Caco-2 (cell line): ENCODE data around the gene ACTL7B. TPM values are rescaled to one million over a fixed set of nuclear protein-coding genes. Genes with fewer than 3 reads are reported as not detected.

ENCODE experiments used
- BruUV-seq: library from RNA; stranded (reverse); fragments of 400-500 nt; replicated peaks from 2 replicates; lab custom pipeline; 2021; lab: Mats Ljungman, UMichigan
- CTCF ChIA-PET: fragments of 300-600 bp; sonication (Branson Sonifier 250); formaldehyde crosslinking; loops from one replicate; lab custom pipeline; 2022; ENCODE audit warnings: antibody characterized with exemption; lab: Charles Lee
- POLR2A ChIA-PET: fragments of 300-600 bp; sonication (Branson Sonifier 250); formaldehyde crosslinking; loops from one replicate; lab custom pipeline; 2022; ENCODE audit warnings: antibody characterized with exemption; lab: Charles Lee
- DNase-seq, 2 experiments: peaks; one replicate each; pipeline versions ENCODE4 v3.0.0 to v3.0.0-alpha.2; 2020 to 2022
- H3K27me3 ChIP-seq: replicated peaks from 2 replicates; pipeline ENCODE4 v1.6.0; 2011; ENCODE audit warnings: low read length; ENCODE audit not compliant: control insufficient read depth, insufficient read depth
- H3K36me3 ChIP-seq: 2 replicates; pipeline ENCODE4 v1.5.1; 2011; ENCODE audit warnings: low read length; ENCODE audit not compliant: control insufficient read depth, insufficient read depth
- H3K4me1 ChIP-seq: fragments of 250-450 bp; sonication (Bioruptor Pico); 2 replicates; pipeline ENCODE4 v1.5.1; 2020; ENCODE audit warnings: mild to moderate bottlenecking
- H3K4me3 ChIP-seq: 2 replicates; pipeline ENCODE4 v1.5.1; 2011; ENCODE audit warnings: low read depth, mild to moderate bottlenecking, control low read depth, low read length
- H3K9me3 ChIP-seq: fragments of 250-450 bp; sonication (Bioruptor Pico); 2 replicates; pipeline ENCODE4 v1.5.1; 2020; ENCODE audit warnings: mild to moderate bottlenecking, moderate library complexity
- H3K27ac Mint-ChIP-seq: one replicate; pipeline ENCODE4 v1.8.0; 2022; ENCODE audit warnings: mixed read lengths; ENCODE audit not compliant: unreplicated experiment
- H3K27me3 Mint-ChIP-seq: one replicate; pipeline ENCODE4 v1.8.0; 2022; ENCODE audit warnings: mixed read lengths; ENCODE audit not compliant: insufficient read depth, unreplicated experiment
- H3K36me3 Mint-ChIP-seq: one replicate; pipeline ENCODE4 v1.8.0; 2022; ENCODE audit warnings: mild to moderate bottlenecking, mixed read lengths; ENCODE audit not compliant: insufficient read depth, unreplicated experiment
- H3K4me1 Mint-ChIP-seq: one replicate; pipeline ENCODE4 v1.8.0; 2022; ENCODE audit warnings: low read depth, mixed read lengths; ENCODE audit not compliant: unreplicated experiment
- H3K4me3 Mint-ChIP-seq: one replicate; pipeline ENCODE4 v1.8.0; 2022; ENCODE audit warnings: mild to moderate bottlenecking, moderate library complexity, mixed read lengths; ENCODE audit not compliant: unreplicated experiment
- H3K9me3 Mint-ChIP-seq: one replicate; pipeline ENCODE4 v1.8.0; 2022; ENCODE audit warnings: mixed read lengths; ENCODE audit not compliant: unreplicated experiment
- intact Hi-C: fragments of 100-400 bp; cut with micrococcal nuclease; formaldehyde crosslinking; loops from one replicate; pipeline ENCODE4 v1.10.0; 2022; ENCODE audit not compliant: unreplicated experiment
- total RNA-seq: library from RNA; stranded (reverse); gene quantifications from 2 replicates; pipeline ENCODE4 v1.2.3, GENCODE V29; 2022
- TF ChIP-seq, protein P1 (sequence below), 2 experiments: fragments of 200-600 bp in 1 of 2; IDR thresholded peaks; 1 replicate in 1 of 2; 2 replicates in 1 of 2; pipeline versions ENCODE4 v1.5.1 to v1.8.0; 2011 to 2022; ENCODE audit warnings: antibody characterized with exemption in 1 of 2, control low read depth in 1 of 2, inconsistent platforms in 1 of 2, low read depth in 1 of 2, low read length in 1 of 2, mild to moderate bottlenecking in 1 of 2, moderate library complexity in 1 of 2; ENCODE audit not compliant: insufficient read depth in 1 of 2, severe bottlenecking in 1 of 2, unreplicated experiment in 1 of 2

The ACTL7B gene
- total RNA-seq, 1 experiment from 2014 or later = not detected

DNA sequence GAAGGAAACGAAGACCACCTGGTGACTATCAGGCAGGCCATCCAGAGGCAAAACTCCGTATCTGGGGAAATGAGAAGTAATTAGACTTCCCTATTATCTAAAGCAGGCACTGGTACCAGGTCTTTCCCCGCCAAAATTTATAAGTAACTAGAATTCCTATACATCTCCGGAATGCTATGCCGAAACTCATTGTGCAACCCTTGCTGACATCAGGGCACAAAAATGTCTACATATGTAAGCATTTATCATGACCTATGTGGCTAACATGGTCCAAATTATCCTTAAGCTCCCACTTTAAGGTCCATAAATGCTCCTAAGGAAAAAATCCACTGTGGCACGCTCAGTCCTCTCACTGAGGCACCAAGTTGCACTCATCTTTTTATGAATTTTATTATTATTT lies 17.8 kb downstream of the ACTL7B start:
- Mint-ChIP-seq H3K4me3 (no peak overlapping the region), H3K4me1 (no peaks in the 10 kb centered on the region), H3K27me3 (no peaks in the 10 kb centered on the region), H3K36me3 (no peaks in the 10 kb centered on the region), H3K27ac (no peak overlapping the region), H3K9me3 (no peaks in the 10 kb centered on the region)
- Histone ChIP-seq H3K27me3 (no peaks in the 10 kb centered on the region), H3K4me1 (no peaks in the 10 kb centered on the region; the same call in 1 of the 2 replicates), H3K4me3 (no peak overlapping the region), H3K36me3 (no peaks in the 10 kb centered on the region), H3K9me3 (no peaks in the 10 kb centered on the region)
- CTCF ChIA-PET = no interaction called here
- intact Hi-C loops = no loop called here
- peak in 1 of 2 experiments; percentile 16 for DNase-seq
- POLR2A ChIA-PET = no interaction called here
- TF ChIP-seq, protein P1, sequence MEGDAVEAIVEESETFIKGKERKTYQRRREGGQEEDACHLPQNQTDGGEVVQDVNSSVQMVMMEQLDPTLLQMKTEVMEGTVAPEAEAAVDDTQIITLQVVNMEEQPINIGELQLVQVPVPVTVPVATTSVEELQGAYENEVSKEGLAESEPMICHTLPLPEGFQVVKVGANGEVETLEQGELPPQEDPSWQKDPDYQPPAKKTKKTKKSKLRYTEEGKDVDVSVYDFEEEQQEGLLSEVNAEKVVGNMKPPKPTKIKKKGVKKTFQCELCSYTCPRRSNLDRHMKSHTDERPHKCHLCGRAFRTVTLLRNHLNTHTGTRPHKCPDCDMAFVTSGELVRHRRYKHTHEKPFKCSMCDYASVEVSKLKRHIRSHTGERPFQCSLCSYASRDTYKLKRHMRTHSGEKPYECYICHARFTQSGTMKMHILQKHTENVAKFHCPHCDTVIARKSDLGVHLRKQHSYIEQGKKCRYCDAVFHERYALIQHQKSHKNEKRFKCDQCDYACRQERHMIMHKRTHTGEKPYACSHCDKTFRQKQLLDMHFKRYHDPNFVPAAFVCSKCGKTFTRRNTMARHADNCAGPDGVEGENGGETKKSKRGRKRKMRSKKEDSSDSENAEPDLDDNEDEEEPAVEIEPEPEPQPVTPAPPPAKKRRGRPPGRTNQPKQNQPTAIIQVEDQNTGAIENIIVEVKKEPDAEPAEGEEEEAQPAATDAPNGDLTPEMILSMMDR (IDR thresholded peaks at IDR 0.05; ENCODE audit: insufficient read depth in 1 of 2, low read depth in 1 of 2, low read length in 1 of 2, severe bottlenecking in 1 of 2, unreplicated experiment in 1 of 2) = no peak
- BruUV-seq = no TSS peak

DNA sequence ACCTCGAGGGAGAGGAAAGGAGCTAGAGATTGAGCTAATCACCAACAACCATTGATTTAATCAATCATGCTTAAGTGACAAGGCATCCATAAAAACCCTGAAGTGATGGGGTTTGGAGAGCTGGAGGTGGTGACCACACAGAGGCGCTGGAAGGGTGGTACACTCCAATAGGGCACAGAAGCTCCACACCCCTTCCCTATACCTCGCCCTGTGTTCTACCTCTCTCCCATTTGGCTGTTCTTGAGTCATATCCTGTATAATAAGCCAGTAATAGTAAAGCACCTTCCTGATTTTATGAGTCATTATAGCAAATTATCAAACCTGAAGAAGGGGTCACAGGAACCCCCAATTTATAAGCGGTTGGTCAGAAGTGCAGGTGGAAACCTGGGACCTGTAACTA lies 18.3 kb downstream of the ACTL7B start:
- no peaks in the 10 kb centered on the region for H3K4me1 Mint-ChIP-seq
- no peaks in the 10 kb centered on the region; the same call in 1 of the 2 replicates for H3K4me1 ChIP-seq
- H3K27me3 ChIP-seq = no peaks in the 10 kb centered on the region
- BruUV-seq = no TSS peak
- no peaks in the 10 kb centered on the region for H3K9me3 Mint-ChIP-seq
- intact Hi-C loops = no loop called here
- no peaks in the 10 kb centered on the region for H3K27me3 Mint-ChIP-seq
- H3K4me3 ChIP-seq = no peak overlapping the region
- CTCF ChIA-PET = no interaction called here
- no peaks in the 10 kb centered on the region for H3K9me3 ChIP-seq
- DNase-seq = no peak
- H3K36me3 ChIP-seq = no peaks in the 10 kb centered on the region
- H3K36me3 Mint-ChIP-seq = no peaks in the 10 kb centered on the region
- POLR2A ChIA-PET = no interaction called here
- no peak overlapping the region for H3K4me3 Mint-ChIP-seq
- TF ChIP-seq, protein P1 (IDR thresholded peaks at IDR 0.05; ENCODE audit: insufficient read depth in 1 of 2, low read depth in 1 of 2, low read length in 1 of 2, severe bottlenecking in 1 of 2, unreplicated experiment in 1 of 2) = no peak
- H3K27ac Mint-ChIP-seq = no peak overlapping the region

DNA sequence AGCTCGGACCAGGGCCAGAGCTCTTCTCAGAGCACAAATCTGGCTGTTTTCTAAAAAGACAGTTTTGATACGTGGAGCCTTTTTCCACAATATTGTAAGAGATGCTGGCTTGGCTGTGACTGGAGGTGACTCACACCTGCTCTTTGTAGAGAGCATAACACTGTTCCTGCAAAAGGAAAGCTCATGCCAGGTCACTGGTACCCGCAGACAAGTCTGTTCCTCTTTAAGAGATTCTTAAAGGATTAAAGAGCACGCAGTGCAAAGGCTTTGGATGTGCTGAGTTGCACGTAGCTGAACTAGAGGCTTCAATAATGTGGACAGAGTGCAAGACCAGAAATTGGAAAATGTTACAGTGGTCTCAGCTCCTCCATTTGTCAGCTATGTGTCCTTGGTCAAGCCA lies 19.0 kb downstream of the ACTL7B start:
- Mint-ChIP-seq H3K36me3 (no peaks in the 10 kb centered on the region), H3K9me3 (no peaks in the 10 kb centered on the region), H3K27ac (no peak overlapping the region), H3K4me3 (no peak overlapping the region), H3K4me1 (no peaks in the 10 kb centered on the region), H3K27me3 (no peaks in the 10 kb centered on the region)
- Histone ChIP-seq H3K27me3 (no peaks in the 10 kb centered on the region), H3K4me1 (no peaks in the 10 kb centered on the region; the same call in 1 of the 2 replicates), H3K4me3 (no peak overlapping the region), H3K36me3 (no peaks in the 10 kb centered on the region), H3K9me3 (no peaks in the 10 kb centered on the region)
- BruUV-seq = no TSS peak
- intact Hi-C loops = no loop called here
- POLR2A ChIA-PET = no interaction called here
- CTCF ChIA-PET = no interaction called here
- TF ChIP-seq, protein P1 (IDR thresholded peaks at IDR 0.05; ENCODE audit: insufficient read depth in 1 of 2, low read depth in 1 of 2, low read length in 1 of 2, severe bottlenecking in 1 of 2, unreplicated experiment in 1 of 2) = no peak
- no peak for DNase-seq
